ENCODE results near the gene PAX2.

GRCh38 chr10:100727808-100728207 is 17.6 kb upstream of the PAX2 start:
- no peak for TF ChIP-seq POLR2A (IDR thresholded peaks at IDR 0.05)
- no peak for TF ChIP-seq CTCF (IDR thresholded peaks at IDR 0.05)
- no peak for TF ChIP-seq EP300 (IDR thresholded peaks at IDR 0.05)
